HL-60/S4 treated with retinoic acid at 250 ng/mL for 4 days and 3 days (cell line): ENCODE data around the gene ALKBH3.

ENCODE experiments used
- in situ Hi-C: fragments of 300-500 bp; cut with MboI; formaldehyde crosslinking; loops from 2 replicates; pipeline ENCODE4 v1.7.0; 2022; ENCODE audit warnings: low sequenced_read_pairs

The ALKBH3 gene

GRCh38 chr11:43936076-43936475 lies 55.4 kb downstream of the ALKBH3 start:
- in situ Hi-C loops = no loop called here

GRCh38 chr11:43937434-43938411 lies 57.1 kb downstream of the ALKBH3 start:
- in situ Hi-C loops = no loop called here

GRCh38 chr11:43941257-43941994 lies 60.8 kb downstream of the ALKBH3 start:
- in situ Hi-C loops = no loop called here

GRCh38 chr11:43942662-43943371 lies 62.2 kb downstream of the ALKBH3 start:
- in situ Hi-C loops = no loop called here

- in situ Hi-C loops = no loop called here
Observed at GRCh38 chr11:43943372-43943930, 62.8 kb downstream of the ALKBH3 start.

GRCh38 chr11:43943931-43944751 lies 63.5 kb downstream of the ALKBH3 start:
- in situ Hi-C loops = no loop called here

- in situ Hi-C loops = no loop called here
Observed at GRCh38 chr11:43944761-43945311, 64.2 kb downstream of the ALKBH3 start.

- in situ Hi-C loops = no loop called here
Observed at GRCh38 chr11:43947003-43947500, 66.4 kb downstream of the ALKBH3 start.

GRCh38 chr11:43947815-43948214 lies 67.2 kb downstream of the ALKBH3 start:
- in situ Hi-C loops = no loop called here

- in situ Hi-C loops = no loop called here
Observed at GRCh38 chr11:43948341-43949225, 68.0 kb downstream of the ALKBH3 start.

- in situ Hi-C loops = no loop called here
Observed at GRCh38 chr11:43950311-43950855, 69.8 kb downstream of the ALKBH3 start.

- in situ Hi-C loops = no loop called here
Observed at GRCh38 chr11:43951231-43951630, 70.6 kb downstream of the ALKBH3 start.

- in situ Hi-C loops = no loop called here
Observed at GRCh38 chr11:43952020-43952400, 71.4 kb downstream of the ALKBH3 start.

- in situ Hi-C loops = no loop called here
Observed at GRCh38 chr11:43952401-43953342, 72.0 kb downstream of the ALKBH3 start.

GRCh38 chr11:43953521-43953920 lies 72.9 kb downstream of the ALKBH3 start:
- in situ Hi-C loops = no loop called here

GRCh38 chr11:43954241-43954640 lies 73.6 kb downstream of the ALKBH3 start:
- in situ Hi-C loops = no loop called here
